RWPE2 (cell line): ENCODE results near the gene DTNB.
"Not testable (repeated sequence)": the region's sequence is repeated elsewhere in the genome, so short reads cannot be mapped to it uniquely, and the experiment has no call there.

Experiments
- ATAC-seq: fragments of 200-7000 bp; cut with Tn5 transposase; 3 replicates; pipeline ENCODE4 v1.9.1; 2021; ENCODE audit warnings: low read depth
- DNase-seq: peaks from one replicate; pipeline ENCODE4 v3.0.0-alpha.2; 2020; ENCODE audit warnings: low spot score
- H3K27ac ChIP-seq: fragments of 450-650 bp; 2 replicates; pipeline ENCODE4 v1.5.1; 2017; ENCODE audit warnings: mild to moderate bottlenecking; ENCODE audit not compliant: poor library complexity, severe bottlenecking
- H3K27me3 ChIP-seq: fragments of 250-450 bp; sonication (Bioruptor Pico); 2 replicates; pipeline ENCODE4 v1.5.1; 2021; ENCODE audit warnings: mild to moderate bottlenecking, moderate library complexity; ENCODE audit not compliant: insufficient read depth, poor library complexity, severe bottlenecking
- H3K36me3 ChIP-seq: fragments of 250-450 bp; sonication (Bioruptor Pico); 2 replicates; pipeline ENCODE4 v1.5.1; 2020; ENCODE audit warnings: low read depth, mild to moderate bottlenecking, moderate library complexity
- H3K4me1 ChIP-seq: fragments of 250-450 bp; sonication (Bioruptor Pico); 2 replicates; pipeline ENCODE4 v1.5.1; 2021; ENCODE audit warnings: mild to moderate bottlenecking, moderate library complexity; ENCODE audit not compliant: insufficient read depth, poor library complexity, severe bottlenecking
- H3K4me3 ChIP-seq: fragments of 250-450 bp; sonication (Bioruptor Pico); 2 replicates; pipeline ENCODE4 v1.5.1; 2021; ENCODE audit warnings: mild to moderate bottlenecking, moderate library complexity; ENCODE audit not compliant: severe bottlenecking
- H3K9me3 ChIP-seq: fragments of 250-450 bp; sonication (Bioruptor Pico); 2 replicates; pipeline ENCODE4 v1.5.1; 2021; ENCODE audit warnings: mild to moderate bottlenecking, moderate library complexity; ENCODE audit not compliant: severe bottlenecking
- CTCF ChIP-seq: fragments of 450-650 bp; IDR thresholded peaks from one replicate; pipeline ENCODE4 v1.5.1; 2017; ENCODE audit warnings: mild to moderate bottlenecking, moderate library complexity; ENCODE audit not compliant: poor library complexity, severe bottlenecking

Gene DTNB

DNA sequence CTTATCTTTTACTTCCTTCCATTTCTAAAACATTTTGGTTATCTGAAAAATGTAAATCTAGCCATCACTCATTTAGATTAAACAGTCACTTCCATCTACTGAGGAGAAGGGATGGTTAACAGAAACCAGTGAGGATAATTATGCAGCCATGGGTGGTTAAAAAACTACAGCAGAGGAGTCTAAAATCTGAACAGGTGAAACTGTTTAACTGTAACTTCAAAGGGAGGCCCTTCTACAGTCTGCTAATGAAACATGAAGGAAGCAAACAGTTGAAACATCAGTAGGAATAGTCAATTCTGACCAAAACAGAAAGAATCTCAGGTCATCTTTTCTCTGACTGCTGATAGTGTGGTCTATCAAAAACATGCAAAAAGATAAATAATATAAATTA, 71.0 kb downstream of the DTNB start:
- H3K36me3 ChIP-seq, result peaks cover 1% of the 10 kb centered on the region; the same call in 1 of the 2 replicates
- ATAC-seq, result no peak
- no peaks in the 10 kb centered on the region for H3K9me3 ChIP-seq
- H3K4me3 ChIP-seq, result no peak overlapping the region
- H3K4me1 ChIP-seq, result peaks cover 3% of the 10 kb centered on the region
- no peak for TF ChIP-seq CTCF
- no peaks in the 10 kb centered on the region for H3K27me3 ChIP-seq
- H3K27ac ChIP-seq, result no peak overlapping the region
- no peak for DNase-seq

DNA sequence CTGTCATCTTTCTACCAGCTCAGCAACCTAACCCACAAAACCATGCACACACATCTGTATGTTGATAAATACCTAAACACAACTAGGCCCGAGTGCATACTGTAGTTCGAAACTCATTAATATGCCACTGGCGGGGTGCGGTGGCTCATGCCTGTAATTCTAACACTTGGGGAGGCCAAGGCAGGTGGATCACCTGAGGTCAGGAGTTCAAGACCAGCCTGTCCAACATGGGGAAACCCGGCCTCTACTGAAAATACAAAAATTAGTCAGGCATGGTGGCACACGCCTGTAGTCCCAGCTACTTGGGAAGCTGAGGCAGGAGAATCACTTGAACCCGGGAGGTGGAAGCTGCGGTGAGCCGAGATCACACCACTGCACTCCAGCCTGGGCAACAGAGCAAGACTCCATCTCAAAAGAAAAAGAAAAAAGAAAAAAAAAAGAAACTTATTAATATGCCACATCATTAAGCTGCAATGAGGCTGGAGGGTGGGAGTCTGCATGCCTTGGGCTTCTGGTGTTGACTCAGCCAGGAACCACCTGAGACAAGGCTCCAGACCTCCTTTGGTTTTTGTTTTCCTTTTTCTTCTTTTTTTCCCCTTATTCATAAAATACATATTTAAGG, 71.6 kb downstream of the DTNB start:
- not testable (repeated sequence) for ATAC-seq, H3K27me3 ChIP-seq, H3K27ac ChIP-seq, DNase-seq, H3K36me3 ChIP-seq, H3K9me3 ChIP-seq, H3K4me1 ChIP-seq, H3K4me3 ChIP-seq

DNA sequence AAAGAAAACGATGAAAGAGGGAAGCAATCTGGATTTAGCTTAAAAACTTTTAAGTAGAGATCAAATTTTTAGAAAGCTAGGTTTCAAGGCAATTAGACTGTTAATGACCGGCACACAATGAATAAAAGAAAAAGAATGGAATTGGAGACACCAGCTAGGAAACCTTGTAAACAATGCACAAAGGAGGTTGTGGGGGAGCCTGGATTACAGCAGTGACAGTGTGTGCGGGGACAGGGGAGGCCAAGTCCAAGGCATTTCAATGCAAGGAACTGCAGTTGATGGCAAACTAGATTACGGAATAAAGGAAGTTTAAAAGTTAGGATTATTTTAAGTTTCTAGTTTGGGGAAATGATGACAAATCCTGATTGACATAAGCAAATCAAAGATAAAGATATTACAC, 74.5 kb downstream of the DTNB start:
- no peak for TF ChIP-seq CTCF
- H3K27me3 ChIP-seq, result no peaks in the 10 kb centered on the region
- no peak for DNase-seq
- H3K27ac ChIP-seq, result no peak overlapping the region
- H3K9me3 ChIP-seq, result no peaks in the 10 kb centered on the region
- H3K36me3 ChIP-seq, result peaks cover 7% of the 10 kb centered on the region; the same call in 1 of the 2 replicates
- H3K4me1 ChIP-seq, result no peaks in the 10 kb centered on the region
- H3K4me3 ChIP-seq, result no peak overlapping the region
- ATAC-seq, result no peak

DNA sequence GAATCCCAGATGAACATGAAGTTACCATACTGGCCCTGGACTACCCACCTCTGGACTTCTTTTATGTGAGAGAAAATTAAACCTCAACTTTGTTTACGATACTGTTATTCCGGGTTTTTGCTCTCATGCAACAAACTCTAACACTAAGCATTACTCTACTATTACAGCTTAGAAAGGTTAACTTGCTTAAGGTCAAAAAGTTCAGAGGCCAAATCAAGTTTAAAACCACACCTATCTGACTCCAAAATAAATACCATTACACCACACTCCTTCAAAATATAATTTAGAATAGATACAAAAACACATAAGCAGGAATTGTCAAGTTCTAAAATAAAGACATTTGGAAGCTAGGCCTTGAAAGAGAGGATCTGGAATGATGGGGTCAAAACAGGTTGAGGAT, 75.0 kb downstream of the DTNB start:
- peaks cover 7% of the 10 kb centered on the region; the same call in 1 of the 2 replicates for H3K36me3 ChIP-seq
- TF ChIP-seq CTCF, result no peak
- ATAC-seq (no peak), DNase-seq (no peak)
- no peak overlapping the region for H3K4me3 ChIP-seq
- no peaks in the 10 kb centered on the region for H3K27me3 ChIP-seq
- no peak overlapping the region for H3K27ac ChIP-seq
- no peaks in the 10 kb centered on the region for H3K9me3 ChIP-seq
- no peaks in the 10 kb centered on the region for H3K4me1 ChIP-seq

- DNase-seq (no peak), ATAC-seq (no peak)
- no peak for TF ChIP-seq CTCF
- H3K9me3 ChIP-seq, result no peaks in the 10 kb centered on the region
- H3K27ac ChIP-seq, result no peak overlapping the region
- no peak overlapping the region for H3K4me3 ChIP-seq
- peaks cover 7% of the 10 kb centered on the region; the same call in 1 of the 2 replicates for H3K36me3 ChIP-seq
- H3K27me3 ChIP-seq, result no peaks in the 10 kb centered on the region
- no peaks in the 10 kb centered on the region for H3K4me1 ChIP-seq
Measured at GRCh38 chr2:25597881-25598280, 75.5 kb downstream of the DTNB start.
